ENCODE results near the gene SKI.

DNA sequence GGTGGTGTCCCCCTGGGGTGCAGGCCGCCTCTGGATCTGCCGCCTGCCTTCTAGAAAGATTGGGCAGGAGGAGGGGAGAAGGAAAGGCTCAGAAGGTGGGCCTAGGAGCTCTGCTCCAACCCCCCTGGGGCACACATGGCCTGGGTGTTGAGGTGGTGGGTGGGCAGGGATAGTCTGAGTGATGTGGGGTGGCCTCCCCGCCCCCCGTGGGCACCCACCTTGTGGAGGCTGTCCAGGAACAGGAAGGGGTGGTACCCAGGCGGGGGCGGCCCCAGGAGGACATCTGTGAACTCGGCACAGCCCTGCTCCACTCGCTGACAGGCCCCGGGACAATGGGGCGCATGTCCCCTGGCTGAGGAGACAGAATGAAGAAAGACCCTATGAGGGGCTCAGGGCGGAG is 108.4 kb downstream of the SKI start:
- no peak for TF ChIP-seq EZH2 (IDR thresholded peaks at IDR 0.05)
- TF ChIP-seq POLR2AphosphoS5 (IDR thresholded peaks at IDR 0.05; ENCODE audit: borderline replicate concordance, low read depth, low read length) = no peak

Measured in SK-N-MC (cell line).